ENCODE measurements around the gene PTPMT1. TPM values are rescaled to one million over a fixed set of nuclear protein-coding genes. Genes with fewer than 3 reads are reported as not detected.

The PTPMT1 gene
- total RNA-seq, 6 donors from 2014 or later: 69.1 to 188 (median 89.9) TPM

DNA sequence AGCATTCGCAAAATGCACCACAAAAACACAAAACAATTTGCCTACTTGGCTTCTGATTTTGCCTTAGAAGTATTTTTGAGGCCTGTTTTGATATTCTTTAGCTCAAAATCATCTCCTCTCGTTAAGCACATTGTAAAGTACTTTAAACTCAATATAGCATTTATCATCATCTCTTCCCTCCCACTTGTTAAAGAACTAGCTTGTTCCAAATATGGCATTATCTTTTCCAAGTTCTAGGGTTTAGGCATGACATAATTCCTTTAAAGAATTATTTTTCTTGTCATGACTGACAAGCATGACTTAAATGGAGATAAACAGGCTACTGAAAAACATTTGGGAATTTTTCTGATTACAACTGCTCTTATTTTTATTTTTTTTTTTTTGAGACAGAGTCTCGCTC, 33.7 kb upstream of the PTPMT1 start:
- no peaks in the 10 kb centered on the region for H3K9me3 ChIP-seq
- peaks cover 21 to 43% (median 28%) of the 10 kb centered on the region in 4 donors for H3K4me1 ChIP-seq
- TF ChIP-seq, protein P1, sequence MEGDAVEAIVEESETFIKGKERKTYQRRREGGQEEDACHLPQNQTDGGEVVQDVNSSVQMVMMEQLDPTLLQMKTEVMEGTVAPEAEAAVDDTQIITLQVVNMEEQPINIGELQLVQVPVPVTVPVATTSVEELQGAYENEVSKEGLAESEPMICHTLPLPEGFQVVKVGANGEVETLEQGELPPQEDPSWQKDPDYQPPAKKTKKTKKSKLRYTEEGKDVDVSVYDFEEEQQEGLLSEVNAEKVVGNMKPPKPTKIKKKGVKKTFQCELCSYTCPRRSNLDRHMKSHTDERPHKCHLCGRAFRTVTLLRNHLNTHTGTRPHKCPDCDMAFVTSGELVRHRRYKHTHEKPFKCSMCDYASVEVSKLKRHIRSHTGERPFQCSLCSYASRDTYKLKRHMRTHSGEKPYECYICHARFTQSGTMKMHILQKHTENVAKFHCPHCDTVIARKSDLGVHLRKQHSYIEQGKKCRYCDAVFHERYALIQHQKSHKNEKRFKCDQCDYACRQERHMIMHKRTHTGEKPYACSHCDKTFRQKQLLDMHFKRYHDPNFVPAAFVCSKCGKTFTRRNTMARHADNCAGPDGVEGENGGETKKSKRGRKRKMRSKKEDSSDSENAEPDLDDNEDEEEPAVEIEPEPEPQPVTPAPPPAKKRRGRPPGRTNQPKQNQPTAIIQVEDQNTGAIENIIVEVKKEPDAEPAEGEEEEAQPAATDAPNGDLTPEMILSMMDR (IDR thresholded peaks at IDR 0.05): no peak
- TF ChIP-seq EP300 (IDR thresholded peaks at IDR 0.05) (no peak), POLR2AphosphoS5 (IDR thresholded peaks at IDR 0.05) (no peak), POLR2A (IDR thresholded peaks at IDR 0.05) (no peak)
- DNase-seq (no peak), ATAC-seq (ENCODE audit: low FRiP score in 2 of 2) (no peak)
- 77 to 81% methylated on average over 3 of the region's 3 CpGs for WGBS, 2 donors
- no peak overlapping the region for H3K27ac ChIP-seq
- no peaks in the 10 kb centered on the region for H3K27me3 ChIP-seq
- H3K4me3 ChIP-seq: no peak overlapping the region
- peaks cover 0 to 7% (median 2%) of the 10 kb centered on the region in 4 donors for H3K36me3 ChIP-seq

DNA sequence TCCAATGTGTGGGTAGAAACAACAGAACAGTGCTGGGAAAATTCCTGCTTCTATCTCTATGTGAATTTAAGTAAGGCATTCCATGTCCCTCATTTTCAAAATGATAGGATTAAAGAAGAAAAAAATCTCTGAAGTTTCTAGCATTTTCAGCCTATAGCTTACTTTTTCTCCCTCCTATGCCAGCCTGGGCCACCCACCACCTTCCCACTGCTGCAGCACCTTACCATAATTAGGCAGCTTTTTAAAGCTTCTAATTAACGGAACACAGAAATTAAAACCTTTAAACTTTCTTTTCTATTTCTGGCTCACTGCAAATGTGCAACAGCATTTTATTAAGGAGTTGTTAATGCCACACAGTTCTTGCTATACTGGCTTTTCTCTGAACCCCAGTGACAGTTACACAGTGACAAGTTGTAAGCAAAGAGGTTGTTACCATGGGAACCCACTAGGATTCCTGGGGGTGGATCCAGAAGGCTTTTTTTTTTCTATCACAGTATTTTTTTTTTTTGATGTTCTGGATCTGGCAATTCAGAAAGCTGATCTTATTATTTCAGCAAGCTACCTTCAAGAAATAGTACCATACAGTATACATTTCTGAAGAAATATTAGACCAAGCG, 32.7 kb upstream of the PTPMT1 start:
- 91 to 92% methylated on average over 2 of the region's 2 CpGs for WGBS, 2 donors
- no peak overlapping the region for H3K27ac ChIP-seq
- no peak for DNase-seq
- no peaks in the 10 kb centered on the region for H3K9me3 ChIP-seq
- TF ChIP-seq EP300 (IDR thresholded peaks at IDR 0.05): no peak
- no peak for TF ChIP-seq POLR2AphosphoS5 (IDR thresholded peaks at IDR 0.05)
- TF ChIP-seq, protein P1 (IDR thresholded peaks at IDR 0.05): no peak
- no peak for TF ChIP-seq POLR2A (IDR thresholded peaks at IDR 0.05)
- no peak for ATAC-seq (ENCODE audit: low FRiP score in 2 of 2)
- no peak overlapping the region for H3K4me3 ChIP-seq
- peaks cover 0 to 7% (median 2%) of the 10 kb centered on the region in 4 donors for H3K36me3 ChIP-seq
- no peaks in the 10 kb centered on the region for H3K27me3 ChIP-seq
- peaks cover 22 to 37% (median 36%) of the 10 kb centered on the region in 4 donors for H3K4me1 ChIP-seq

DNA sequence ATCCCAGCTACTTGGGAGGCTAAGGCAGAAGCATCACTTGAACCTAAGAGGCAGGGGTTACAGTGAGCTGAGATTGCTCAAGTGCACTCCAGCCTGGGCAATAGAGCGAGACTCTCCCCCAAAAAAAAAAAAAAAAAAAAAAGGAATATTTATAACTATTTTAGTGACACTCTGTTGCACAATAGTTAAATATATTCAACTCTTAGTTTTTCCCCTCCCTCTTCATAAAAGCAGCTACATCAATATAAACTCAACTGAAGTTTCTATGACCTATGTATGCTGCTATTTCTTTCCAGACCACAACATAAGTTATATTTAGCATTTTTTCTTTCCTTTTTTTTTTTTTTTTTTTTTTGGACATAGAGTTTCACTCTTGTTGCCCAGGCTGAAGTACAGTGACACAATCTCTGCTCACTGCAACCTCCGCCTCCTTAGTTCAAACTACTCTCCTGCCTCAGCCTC, 31.7 kb upstream of the PTPMT1 start:
- H3K27me3 ChIP-seq: no peaks in the 10 kb centered on the region
- ATAC-seq (ENCODE audit: low FRiP score in 2 of 2) (peak in 1 of 2 donors; percentile 39), DNase-seq (no peak)
- H3K4me1 ChIP-seq: peaks cover 26 to 43% (median 40%) of the 10 kb centered on the region in 4 donors
- peaks cover 0 to 7% (median 2%) of the 10 kb centered on the region in 4 donors for H3K36me3 ChIP-seq
- H3K4me3 ChIP-seq: no peak overlapping the region
- TF ChIP-seq, protein P1 (IDR thresholded peaks at IDR 0.05): no peak
- TF ChIP-seq POLR2A (IDR thresholded peaks at IDR 0.05): no peak
- TF ChIP-seq EP300 (IDR thresholded peaks at IDR 0.05): no peak
- TF ChIP-seq POLR2AphosphoS5 (IDR thresholded peaks at IDR 0.05): no peak
- no peaks in the 10 kb centered on the region for H3K9me3 ChIP-seq
- WGBS, 2 donors: 67 to 68% methylated on average over 2 of the region's 2 CpGs
- H3K27ac ChIP-seq: no peak overlapping the region

DNA sequence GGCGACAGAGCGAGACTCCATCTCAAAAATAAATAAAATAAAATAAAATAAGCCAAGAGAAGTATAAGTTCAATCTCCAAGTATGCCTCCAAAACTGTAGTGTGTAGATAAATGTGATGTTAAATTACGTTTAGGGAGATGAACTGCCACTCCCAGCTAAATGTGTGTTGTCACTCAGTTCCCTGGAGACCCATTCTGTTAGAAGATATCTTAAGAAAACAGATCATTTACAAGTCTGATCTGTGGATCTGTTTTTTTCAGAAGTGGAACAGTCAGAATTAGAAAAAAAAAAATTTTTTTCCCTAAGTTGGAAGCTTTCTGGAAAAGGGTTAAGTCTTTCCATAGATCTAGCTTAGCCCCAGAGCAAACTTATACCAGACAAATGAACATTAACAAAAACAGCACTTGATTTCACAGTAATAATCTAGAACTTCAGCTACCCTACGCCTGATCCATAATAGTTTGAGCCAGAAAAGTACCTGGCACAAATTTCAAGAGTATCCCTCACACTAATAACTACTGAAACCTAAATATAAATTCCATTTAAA, 30.6 kb upstream of the PTPMT1 start:
- TF ChIP-seq POLR2AphosphoS5 (IDR thresholded peaks at IDR 0.05): no peak
- no peak for TF ChIP-seq EP300 (IDR thresholded peaks at IDR 0.05)
- no peak for TF ChIP-seq POLR2A (IDR thresholded peaks at IDR 0.05)
- TF ChIP-seq, protein P1 (IDR thresholded peaks at IDR 0.05): no peak
- Histone ChIP-seq H3K9me3 (no peaks in the 10 kb centered on the region), H3K36me3 (peaks cover 0 to 7% (median 2%) of the 10 kb centered on the region in 4 donors), H3K4me3 (no peak overlapping the region), H3K4me1 (peaks cover 36 to 54% (median 50%) of the 10 kb centered on the region in 4 donors), H3K27me3 (no peaks in the 10 kb centered on the region), H3K27ac (no peak overlapping the region)
- DNase-seq: no peak
- no peak for ATAC-seq (ENCODE audit: low FRiP score in 2 of 2)
- 88% methylated on average over 4 of the region's 4 CpGs for WGBS, 2 donors
